Endothelial cell of umbilical vein (primary cell): ENCODE measurements around the gene SCIN. TPM values are rescaled to one million over a fixed set of nuclear protein-coding genes. Genes with fewer than 3 reads are reported as not detected.

Experiments
- BruUV-seq: library from RNA; stranded (reverse); fragments of 400-500 nt; replicated peaks from 2 replicates; lab custom pipeline; 2021; lab: Mats Ljungman, UMichigan
- CTCF ChIA-PET: fragments of 300-600, 350-600 bp; sonication (Branson Sonifier 250); formaldehyde crosslinking; loops from one replicate; lab custom pipeline; 2021; ENCODE audit warnings: antibody characterized with exemption, inconsistent platforms; lab: Charles Lee
- POLR2A ChIA-PET: fragments of 300-600, 350-600 bp; sonication (Branson Sonifier 250); formaldehyde crosslinking; loops from one replicate; lab custom pipeline; 2021; ENCODE audit warnings: antibody characterized with exemption, inconsistent platforms; lab: Charles Lee
- DNase-seq: peaks from one replicate; pipeline ENCODE4 v3.0.0-alpha.2; 2011; ENCODE audit warnings: low read depth, low spot score
- FAIRE-seq: peaks from 2 replicates; lab custom pipeline; 2011; peaks lifted over from hg19 to GRCh38; lab: Jason Lieb, UNC
- H2AFZ ChIP-seq: 2 replicates; pipeline ENCODE4 v1.6.0; 2012; ENCODE audit warnings: low read depth, low read length, control low read depth, inconsistent platforms
- H3K27ac ChIP-seq: 2 replicates; pipeline ENCODE4 v1.5.1; 2011; ENCODE audit warnings: low read depth, mild to moderate bottlenecking, control low read depth, low read length, moderate library complexity; ENCODE audit not compliant: insufficient read depth
- H3K27me3 ChIP-seq, 2 experiments: 2 replicates each; pipeline versions ENCODE4 v1.6.0 to v1.6.1; 2011; ENCODE audit warnings: low read length in 2 of 2, mixed read lengths in 1 of 2; ENCODE audit not compliant: control insufficient read depth in 2 of 2, insufficient read depth in 2 of 2
- H3K36me3 ChIP-seq, 2 experiments: 2 replicates in 1 of 2; 3 replicates in 1 of 2; pipeline ENCODE4 v1.5.1; 2011; ENCODE audit warnings: low read length in 2 of 2, mild to moderate bottlenecking in 1 of 2, moderate library complexity in 1 of 2; ENCODE audit not compliant: control insufficient read depth in 2 of 2, insufficient read depth in 2 of 2; ENCODE audit errors: extremely low read depth in 1 of 2
- H3K4me1 ChIP-seq: 3 replicates; pipeline ENCODE4 v1.5.1; 2011; ENCODE audit warnings: mild to moderate bottlenecking, low read length; ENCODE audit not compliant: control insufficient read depth, insufficient read depth; ENCODE audit errors: extremely low read depth
- H3K4me2 ChIP-seq: 2 replicates; pipeline ENCODE4 v1.6.1; 2011; ENCODE audit warnings: low read length, control low read depth, mixed read lengths; ENCODE audit not compliant: insufficient read depth
- H3K4me3 ChIP-seq, 3 experiments: fragments of 200-600 bp in 1 of 3; sonication (generic), shearing (Covaris generic) in 1 of 3; replicated peaks in 1 of 3; 2 replicates each; pipeline ENCODE4 v1.5.1; 2011 to 2016; ENCODE audit warnings: control low read depth in 3 of 3, low read length in 3 of 3, mild to moderate bottlenecking in 2 of 3, inconsistent platforms in 1 of 3, low read depth in 1 of 3, moderate library complexity in 1 of 3; ENCODE audit not compliant: insufficient read depth in 1 of 3
- H3K79me2 ChIP-seq: 2 replicates; pipeline ENCODE4 v1.6.0; 2012; ENCODE audit warnings: low read length, inconsistent platforms; ENCODE audit not compliant: control insufficient read depth, insufficient read depth
- H3K9ac ChIP-seq: replicated peaks from 2 replicates; pipeline ENCODE3; 2011; ENCODE audit warnings: low read length, control low read depth; ENCODE audit not compliant: insufficient read depth; ENCODE audit errors: extremely low read depth
- H3K9me1 ChIP-seq: replicated peaks from 3 replicates; pipeline ENCODE4 v1.6.0; 2011; ENCODE audit warnings: mild to moderate bottlenecking, low read length; ENCODE audit not compliant: control insufficient read depth, insufficient read depth; ENCODE audit errors: extremely low read depth
- H3K9me3 ChIP-seq: replicated peaks from 2 replicates; pipeline ENCODE4 v1.5.1; 2012; ENCODE audit warnings: low read length, inconsistent platforms; ENCODE audit not compliant: control insufficient read depth, insufficient read depth
- H4K20me1 ChIP-seq: replicated peaks from 2 replicates; pipeline ENCODE3; 2011; ENCODE audit warnings: mild to moderate bottlenecking, low read length; ENCODE audit not compliant: control insufficient read depth, insufficient read depth; ENCODE audit errors: extremely low read depth
- EZH2 ChIP-seq: IDR thresholded peaks from 2 replicates; pipeline ENCODE4 v1.6.1; 2012; ENCODE audit warnings: borderline replicate concordance, low read depth, mild to moderate bottlenecking, moderate library complexity, low read length, inconsistent platforms; ENCODE audit not compliant: severe bottlenecking
- FOS ChIP-seq: IDR thresholded peaks from 2 replicates; pipeline ENCODE4 v1.6.1; 2011; ENCODE audit warnings: mild to moderate bottlenecking, low read length, moderate library complexity, borderline replicate concordance; ENCODE audit not compliant: insufficient read depth
- GATA2 ChIP-seq: IDR thresholded peaks from 2 replicates; pipeline ENCODE4 v1.7.0; 2011; ENCODE audit warnings: low read depth, mild to moderate bottlenecking, moderate library complexity, mixed read lengths, low read length; ENCODE audit not compliant: insufficient read length, insufficient read depth
- JUN ChIP-seq: IDR thresholded peaks from 2 replicates; pipeline ENCODE4 v1.6.1; 2011; ENCODE audit warnings: borderline replicate concordance, low read depth; ENCODE audit not compliant: insufficient read length, insufficient read depth
- MYC ChIP-seq: IDR thresholded peaks from one replicate; pipeline ENCODE4 v1.6.1; 2011; ENCODE audit warnings: mild to moderate bottlenecking, low read depth, low read length
- POLR2A ChIP-seq: IDR thresholded peaks from 2 replicates; pipeline ENCODE4 v1.6.1; 2012; ENCODE audit warnings: low read depth, mild to moderate bottlenecking, control low read depth, low read length
- POLR2AphosphoS5 ChIP-seq: IDR thresholded peaks from 2 replicates; pipeline ENCODE4 v1.6.1; 2012; ENCODE audit warnings: low read depth, mild to moderate bottlenecking, control low read depth, low read length, moderate library complexity; ENCODE audit not compliant: insufficient read depth
- dilution Hi-C: fragments of 300-500 bp; cut with MboI; formaldehyde crosslinking; loops from one replicate; pipeline ENCODE4 v1.15.0; 2019; ENCODE audit warnings: low sequenced_read_pairs; ENCODE audit not compliant: extremely low pct_ligation_motif_present
- intact Hi-C: fragments of 100-400 bp; cut with micrococcal nuclease; formaldehyde crosslinking; loops from one replicate; pipeline ENCODE4 v1.10.0; 2022
- polyA plus RNA-seq, 4 experiments: library from polyadenylated mRNA; depleted of rRNA in 3 of 4; stranded (reverse) in 3 of 4; unstranded in 1 of 4; fragments of >200 nt; gene quantifications; 2 replicates each; pipeline versions ENCODE4 v1.2.1 to v1.2.3, GENCODE V29; 2011 to 2012; ENCODE audit warnings: missing spikeins in 1 of 4
- total RNA-seq: library from RNA; stranded (reverse); gene quantifications from 2 replicates; pipeline ENCODE4 v1.2.3, GENCODE V29; 2021
- TF ChIP-seq, protein P1 (sequence below), 2 donors: IDR thresholded peaks; 1 replicate in 1 of 2; 2 replicates in 1 of 2; pipeline ENCODE4 v1.5.1; 2011; ENCODE audit warnings: low read length in 2 of 2, mild to moderate bottlenecking in 2 of 2, moderate library complexity in 2 of 2, control low read depth in 1 of 2, inconsistent platforms in 1 of 2, low read depth in 1 of 2; ENCODE audit not compliant: insufficient read depth in 1 of 2; ENCODE audit errors: extremely low read depth in 1 of 2
- TF ChIP-seq, protein P2 (sequence below): IDR thresholded peaks from 2 replicates; pipeline ENCODE4 v1.6.1; 2011; ENCODE audit not compliant: insufficient read depth, insufficient read length

The SCIN gene
- total and polyA plus RNA-seq, 2 donors (not counting 3 experiments of a cell fraction or from before 2014, with no cell fraction given): 0.07 to 0.69 TPM

DNA sequence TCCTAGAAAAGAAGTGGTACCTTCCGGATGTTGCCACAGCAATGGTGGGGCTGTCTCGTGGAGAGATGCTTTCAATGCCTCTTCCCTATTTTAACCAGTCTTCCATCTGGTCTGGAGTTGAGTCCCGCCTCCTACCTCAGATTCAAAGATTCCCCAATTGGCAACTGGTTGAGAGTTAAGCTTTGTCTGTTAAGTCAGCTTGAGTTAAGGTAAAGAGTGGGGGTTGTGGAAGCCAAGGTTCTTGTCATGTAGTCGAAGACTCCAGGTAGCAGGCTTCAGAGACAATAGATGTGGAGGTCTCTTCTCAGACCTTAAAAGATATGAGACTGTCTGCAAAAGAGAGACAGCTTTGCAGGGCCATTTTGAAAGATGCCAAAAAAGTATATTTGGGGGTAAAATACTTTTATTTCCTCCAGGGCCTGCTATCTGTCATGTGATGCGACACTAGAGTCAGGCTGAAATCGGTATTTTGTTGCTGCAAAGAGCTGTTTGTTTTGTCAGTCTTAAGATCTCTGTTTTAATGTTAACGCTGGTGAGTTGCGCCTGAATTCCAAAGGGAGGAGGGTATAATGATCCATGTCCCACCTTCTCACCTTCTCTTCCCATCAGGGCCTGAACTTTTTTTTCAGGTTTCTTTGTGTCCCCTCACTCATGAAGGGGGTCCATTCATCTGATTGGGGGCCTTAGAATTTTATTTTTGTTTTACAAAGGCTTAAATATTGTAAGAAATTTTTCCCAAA, 40.4 kb upstream of the SCIN start:
- no peaks in the 10 kb centered on the region for H3K36me3 ChIP-seq
- H3K4me3 ChIP-seq: no peak overlapping the region
- DNase-seq: no peak
- H3K27ac ChIP-seq: no peak overlapping the region
- dilution Hi-C loops: no loop called here
- intact Hi-C loops: loop anchor here (5.0 kb wide), 1 partner anchor 587 kb away; no protein-coding TSS in a partner anchor
- no peaks in the 10 kb centered on the region for H3K4me1 ChIP-seq
- H3K4me2 ChIP-seq: no peak overlapping the region
- CTCF ChIA-PET: interaction anchor here (1.1 kb wide), 1 partner anchor 11 kb away, joined by 4 read pairs; no protein-coding TSS in a partner anchor
- no peaks in the 10 kb centered on the region for H3K27me3 ChIP-seq
- no peak overlapping the region for H2AFZ ChIP-seq
- POLR2A ChIA-PET: no interaction called here
- TF ChIP-seq GATA2: no peak
- TF ChIP-seq MYC: no peak
- TF ChIP-seq FOS: no peak
- TF ChIP-seq, protein P1, sequence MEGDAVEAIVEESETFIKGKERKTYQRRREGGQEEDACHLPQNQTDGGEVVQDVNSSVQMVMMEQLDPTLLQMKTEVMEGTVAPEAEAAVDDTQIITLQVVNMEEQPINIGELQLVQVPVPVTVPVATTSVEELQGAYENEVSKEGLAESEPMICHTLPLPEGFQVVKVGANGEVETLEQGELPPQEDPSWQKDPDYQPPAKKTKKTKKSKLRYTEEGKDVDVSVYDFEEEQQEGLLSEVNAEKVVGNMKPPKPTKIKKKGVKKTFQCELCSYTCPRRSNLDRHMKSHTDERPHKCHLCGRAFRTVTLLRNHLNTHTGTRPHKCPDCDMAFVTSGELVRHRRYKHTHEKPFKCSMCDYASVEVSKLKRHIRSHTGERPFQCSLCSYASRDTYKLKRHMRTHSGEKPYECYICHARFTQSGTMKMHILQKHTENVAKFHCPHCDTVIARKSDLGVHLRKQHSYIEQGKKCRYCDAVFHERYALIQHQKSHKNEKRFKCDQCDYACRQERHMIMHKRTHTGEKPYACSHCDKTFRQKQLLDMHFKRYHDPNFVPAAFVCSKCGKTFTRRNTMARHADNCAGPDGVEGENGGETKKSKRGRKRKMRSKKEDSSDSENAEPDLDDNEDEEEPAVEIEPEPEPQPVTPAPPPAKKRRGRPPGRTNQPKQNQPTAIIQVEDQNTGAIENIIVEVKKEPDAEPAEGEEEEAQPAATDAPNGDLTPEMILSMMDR (IDR thresholded peaks at IDR 0.05; ENCODE audit: extremely low read depth in 1 of 2, insufficient read depth in 1 of 2, low read depth in 1 of 2, low read length in 2 of 2): no peak
- TF ChIP-seq POLR2A: no peak
- TF ChIP-seq EZH2: no peak
- TF ChIP-seq, protein P2, sequence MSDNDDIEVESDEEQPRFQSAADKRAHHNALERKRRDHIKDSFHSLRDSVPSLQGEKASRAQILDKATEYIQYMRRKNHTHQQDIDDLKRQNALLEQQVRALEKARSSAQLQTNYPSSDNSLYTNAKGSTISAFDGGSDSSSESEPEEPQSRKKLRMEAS: no peak
- no peak for TF ChIP-seq JUN
- TF ChIP-seq POLR2AphosphoS5: no peak
- no TSS peak for BruUV-seq
- H3K9me1 ChIP-seq: no peaks in the 10 kb centered on the region
- no peak for FAIRE-seq
- H3K9me3 ChIP-seq: no peaks in the 10 kb centered on the region
- no peaks in the 10 kb centered on the region for H3K79me2 ChIP-seq
- no peaks in the 10 kb centered on the region for H4K20me1 ChIP-seq
- H3K9ac ChIP-seq: no peak overlapping the region
